GM12878 (cell line): ENCODE data around the gene ELOF1. TPM values are rescaled to one million over a fixed set of nuclear protein-coding genes. Genes with fewer than 3 reads are reported as not detected.

Source experiments
- ATF7 ChIP-seq: fragments of 450-650 bp; IDR thresholded peaks from 2 replicates; pipeline ENCODE4 v1.6.1; 2016; ENCODE audit warnings: low read depth, mild to moderate bottlenecking
- BACH1 ChIP-seq: fragments of 450-650 bp; IDR thresholded peaks from 2 replicates; pipeline ENCODE4 v1.6.1; 2017; ENCODE audit warnings: mild to moderate bottlenecking, borderline replicate concordance
- BCL11A ChIP-seq: IDR thresholded peaks from 2 replicates; pipeline ENCODE4 v1.6.1; 2011; ENCODE audit warnings: low read depth, low read length
- CHD4 ChIP-seq: fragments of 200-600 bp; sonication (generic); IDR thresholded peaks from 2 replicates; pipeline ENCODE4 v1.6.1; 2016; ENCODE audit warnings: mild to moderate bottlenecking
- CREM ChIP-seq: IDR thresholded peaks from 2 replicates; pipeline ENCODE4 v1.6.1; 2014; ENCODE audit warnings: antibody characterized with exemption, low read depth
- ETV6 ChIP-seq, 2 experiments: fragments of 450-650 bp in 1 of 2; IDR thresholded peaks in 1 of 2; conservative IDR thresholded peaks in 1 of 2; 2 replicates each; pipeline ENCODE4 v1.6.1; 2014; ENCODE audit warnings: antibody characterized with exemption in 1 of 2, borderline replicate concordance in 1 of 2, low read depth in 1 of 2, mild to moderate bottlenecking in 1 of 2, moderate library complexity in 1 of 2
- NBN ChIP-seq: fragments of 450-650 bp; IDR thresholded peaks from 2 replicates; pipeline ENCODE4 v1.6.1; 2016
- NFXL1 ChIP-seq: fragments of 450-650 bp; IDR thresholded peaks from 2 replicates; pipeline ENCODE4 v1.6.1; 2017; ENCODE audit warnings: antibody characterized with exemption, mild to moderate bottlenecking, borderline replicate concordance
- NFYB ChIP-seq: IDR thresholded peaks from 2 replicates; pipeline ENCODE4 v1.6.1; 2011; ENCODE audit warnings: low read depth, mild to moderate bottlenecking, low read length, improper control_type of control experiment, moderate library complexity; ENCODE audit not compliant: insufficient read depth
- NR2C1 ChIP-seq: fragments of 450-650 bp; IDR thresholded peaks from 2 replicates; pipeline ENCODE4 v1.6.1; 2017; ENCODE audit warnings: antibody characterized with exemption, mild to moderate bottlenecking, moderate library complexity
- PAX8 ChIP-seq: fragments of 450-650 bp; IDR thresholded peaks from 2 replicates; pipeline ENCODE4 v1.6.1; 2017; ENCODE audit warnings: mild to moderate bottlenecking, moderate library complexity
- SUPT20H ChIP-seq: IDR thresholded peaks from 2 replicates; pipeline ENCODE4 v1.6.1; 2011; ENCODE audit warnings: low read depth, mild to moderate bottlenecking, low read length, moderate library complexity, borderline replicate concordance; ENCODE audit not compliant: control insufficient read depth
- ZNF274 ChIP-seq: IDR thresholded peaks from one replicate; pipeline ENCODE4 v1.8.0; 2011; ENCODE audit not compliant: insufficient read length, insufficient read depth
- polyA plus RNA-seq, 11 experiments: library from polyadenylated mRNA; depleted of rRNA in 4 of 11; unstranded in 6 of 11; stranded (reverse) in 5 of 11; fragments of >200 nt; fragmentation: Nextera tagmentation in 4 of 11; fragmentation: Illumina TruSeq in 1 of 11; extraction: Ambion mirVana in 4 of 11; extraction: Trizol in 1 of 11; gene quantifications; 1 replicate in 1 of 11; 2 replicates in 10 of 11; pipeline versions ENCODE4 v1.2.1 to v1.2.3, GENCODE V29; 2011 to 2016; ENCODE audit warnings: inconsistent platforms in 2 of 11, missing spikeins in 2 of 11, low read depth in 1 of 11
- total RNA-seq, 4 experiments: library from RNA; depleted of rRNA in 3 of 4; stranded (reverse); fragments of >200 nt in 3 of 4; fragmentation: Illumina TruSeq in 1 of 4; extraction: Trizol in 1 of 4; gene quantifications; 2 replicates each; pipeline versions ENCODE4 v1.2.1 to v1.2.3, GENCODE V29; 2013 to 2021
- TF ChIP-seq, protein P1 (sequence below): IDR thresholded peaks from 2 replicates; pipeline ENCODE4 v1.6.1; 2011; ENCODE audit warnings: borderline replicate concordance, low read depth, mild to moderate bottlenecking, moderate library complexity, low read length; ENCODE audit not compliant: insufficient read depth, poor library complexity, severe bottlenecking
- TF ChIP-seq, protein P2 (sequence below): IDR thresholded peaks from 2 replicates; pipeline ENCODE4 v1.6.1; 2012; ENCODE audit warnings: improper control_type of control experiment, low read depth, low read length; ENCODE audit not compliant: insufficient replicate concordance
- TF ChIP-seq, protein P3 (sequence below): fragments of 450-650 bp; conservative IDR thresholded peaks from 2 replicates; pipeline ENCODE4 v1.6.1; 2017; ENCODE audit warnings: mild to moderate bottlenecking, moderate library complexity
- TF ChIP-seq, protein P4 (sequence below), 3 experiments: IDR thresholded peaks in 2 of 3; conservative IDR thresholded peaks in 1 of 3; 2 replicates each; pipeline ENCODE4 v1.5.1; 2011; ENCODE audit warnings: low read depth in 3 of 3, low read length in 3 of 3, mild to moderate bottlenecking in 3 of 3, control low read depth in 2 of 3, moderate library complexity in 2 of 3, inconsistent platforms in 1 of 3, mixed read lengths in 1 of 3; ENCODE audit not compliant: control insufficient read depth in 2 of 3, insufficient read depth in 1 of 3; ENCODE audit errors: extremely low read depth in 1 of 3

The ELOF1 gene
- total and polyA plus RNA-seq, 10 of the 15 experiments (the other 5 are each of a cell fraction or from before 2014, with no cell fraction given), result 11.7 to 124 (median 92.9) TPM

DNA sequence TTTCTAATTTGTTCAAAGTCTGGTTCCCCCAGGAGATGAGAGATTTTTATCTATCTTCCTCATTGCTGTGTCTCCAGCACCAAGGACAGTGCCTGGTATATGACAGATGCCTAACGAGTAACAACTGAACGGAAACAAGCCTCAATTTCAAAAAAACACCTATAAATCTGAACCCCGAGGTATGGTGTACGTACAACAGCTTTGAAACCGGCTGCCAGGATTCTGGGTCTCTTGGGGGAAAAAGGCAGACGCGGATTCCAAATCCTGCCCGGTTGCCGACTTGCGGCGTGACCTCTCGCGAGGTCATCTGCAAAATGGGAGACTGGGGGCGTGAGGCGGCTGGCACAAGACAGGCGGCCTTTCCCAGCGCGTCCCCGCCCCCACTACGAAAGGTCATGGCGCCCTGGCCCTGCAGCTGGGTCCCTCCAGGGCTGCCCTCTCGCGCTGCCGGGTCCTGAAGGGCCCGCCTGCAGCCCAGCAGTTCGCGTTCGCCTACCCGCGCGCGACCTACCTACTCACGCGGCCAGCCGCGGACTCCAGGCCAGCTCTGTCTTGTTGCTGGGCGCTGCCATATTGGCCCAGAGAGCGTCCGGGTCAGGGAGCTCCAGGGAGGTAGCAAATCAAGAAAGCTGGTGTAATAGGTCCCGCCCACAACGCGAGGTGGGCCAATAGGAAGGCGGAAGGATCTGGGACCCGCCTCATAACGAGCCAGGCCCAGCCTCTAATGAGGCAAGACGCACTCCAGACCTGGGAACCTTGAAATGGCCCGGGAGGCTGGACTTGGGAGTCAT lies 30.3 kb downstream of the ELOF1 start, which contains the start of gene ECSIT (continued):
- TF ChIP-seq, protein P1, sequence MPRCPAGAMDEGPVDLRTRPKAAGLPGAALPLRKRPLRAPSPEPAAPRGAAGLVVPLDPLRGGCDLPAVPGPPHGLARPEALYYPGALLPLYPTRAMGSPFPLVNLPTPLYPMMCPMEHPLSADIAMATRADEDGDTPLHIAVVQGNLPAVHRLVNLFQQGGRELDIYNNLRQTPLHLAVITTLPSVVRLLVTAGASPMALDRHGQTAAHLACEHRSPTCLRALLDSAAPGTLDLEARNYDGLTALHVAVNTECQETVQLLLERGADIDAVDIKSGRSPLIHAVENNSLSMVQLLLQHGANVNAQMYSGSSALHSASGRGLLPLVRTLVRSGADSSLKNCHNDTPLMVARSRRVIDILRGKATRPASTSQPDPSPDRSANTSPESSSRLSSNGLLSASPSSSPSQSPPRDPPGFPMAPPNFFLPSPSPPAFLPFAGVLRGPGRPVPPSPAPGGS, result no peak
- TF ChIP-seq, protein P2, sequence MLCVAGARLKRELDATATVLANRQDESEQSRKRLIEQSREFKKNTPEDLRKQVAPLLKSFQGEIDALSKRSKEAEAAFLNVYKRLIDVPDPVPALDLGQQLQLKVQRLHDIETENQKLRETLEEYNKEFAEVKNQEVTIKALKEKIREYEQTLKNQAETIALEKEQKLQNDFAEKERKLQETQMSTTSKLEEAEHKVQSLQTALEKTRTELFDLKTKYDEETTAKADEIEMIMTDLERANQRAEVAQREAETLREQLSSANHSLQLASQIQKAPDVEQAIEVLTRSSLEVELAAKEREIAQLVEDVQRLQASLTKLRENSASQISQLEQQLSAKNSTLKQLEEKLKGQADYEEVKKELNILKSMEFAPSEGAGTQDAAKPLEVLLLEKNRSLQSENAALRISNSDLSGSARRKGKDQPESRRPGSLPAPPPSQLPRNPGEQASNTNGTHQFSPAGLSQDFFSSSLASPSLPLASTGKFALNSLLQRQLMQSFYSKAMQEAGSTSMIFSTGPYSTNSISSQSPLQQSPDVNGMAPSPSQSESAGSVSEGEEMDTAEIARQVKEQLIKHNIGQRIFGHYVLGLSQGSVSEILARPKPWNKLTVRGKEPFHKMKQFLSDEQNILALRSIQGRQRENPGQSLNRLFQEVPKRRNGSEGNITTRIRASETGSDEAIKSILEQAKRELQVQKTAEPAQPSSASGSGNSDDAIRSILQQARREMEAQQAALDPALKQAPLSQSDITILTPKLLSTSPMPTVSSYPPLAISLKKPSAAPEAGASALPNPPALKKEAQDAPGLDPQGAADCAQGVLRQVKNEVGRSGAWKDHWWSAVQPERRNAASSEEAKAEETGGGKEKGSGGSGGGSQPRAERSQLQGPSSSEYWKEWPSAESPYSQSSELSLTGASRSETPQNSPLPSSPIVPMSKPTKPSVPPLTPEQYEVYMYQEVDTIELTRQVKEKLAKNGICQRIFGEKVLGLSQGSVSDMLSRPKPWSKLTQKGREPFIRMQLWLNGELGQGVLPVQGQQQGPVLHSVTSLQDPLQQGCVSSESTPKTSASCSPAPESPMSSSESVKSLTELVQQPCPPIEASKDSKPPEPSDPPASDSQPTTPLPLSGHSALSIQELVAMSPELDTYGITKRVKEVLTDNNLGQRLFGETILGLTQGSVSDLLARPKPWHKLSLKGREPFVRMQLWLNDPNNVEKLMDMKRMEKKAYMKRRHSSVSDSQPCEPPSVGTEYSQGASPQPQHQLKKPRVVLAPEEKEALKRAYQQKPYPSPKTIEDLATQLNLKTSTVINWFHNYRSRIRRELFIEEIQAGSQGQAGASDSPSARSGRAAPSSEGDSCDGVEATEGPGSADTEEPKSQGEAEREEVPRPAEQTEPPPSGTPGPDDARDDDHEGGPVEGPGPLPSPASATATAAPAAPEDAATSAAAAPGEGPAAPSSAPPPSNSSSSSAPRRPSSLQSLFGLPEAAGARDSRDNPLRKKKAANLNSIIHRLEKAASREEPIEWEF, result no peak
- no peak for TF ChIP-seq SUPT20H
- no peak for TF ChIP-seq ATF7
- TF ChIP-seq BCL11A, result no peak
- peak; percentile 99 for TF ChIP-seq NR2C1
- TF ChIP-seq BACH1, result peak; percentile 24; the same call in 1 of the 2 replicates
- TF ChIP-seq, protein P3, sequence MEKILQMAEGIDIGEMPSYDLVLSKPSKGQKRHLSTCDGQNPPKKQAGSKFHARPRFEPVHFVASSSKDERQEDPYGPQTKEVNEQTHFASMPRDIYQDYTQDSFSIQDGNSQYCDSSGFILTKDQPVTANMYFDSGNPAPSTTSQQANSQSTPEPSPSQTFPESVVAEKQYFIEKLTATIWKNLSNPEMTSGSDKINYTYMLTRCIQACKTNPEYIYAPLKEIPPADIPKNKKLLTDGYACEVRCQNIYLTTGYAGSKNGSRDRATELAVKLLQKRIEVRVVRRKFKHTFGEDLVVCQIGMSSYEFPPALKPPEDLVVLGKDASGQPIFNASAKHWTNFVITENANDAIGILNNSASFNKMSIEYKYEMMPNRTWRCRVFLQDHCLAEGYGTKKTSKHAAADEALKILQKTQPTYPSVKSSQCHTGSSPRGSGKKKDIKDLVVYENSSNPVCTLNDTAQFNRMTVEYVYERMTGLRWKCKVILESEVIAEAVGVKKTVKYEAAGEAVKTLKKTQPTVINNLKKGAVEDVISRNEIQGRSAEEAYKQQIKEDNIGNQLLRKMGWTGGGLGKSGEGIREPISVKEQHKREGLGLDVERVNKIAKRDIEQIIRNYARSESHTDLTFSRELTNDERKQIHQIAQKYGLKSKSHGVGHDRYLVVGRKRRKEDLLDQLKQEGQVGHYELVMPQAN, result peak; percentile 99
- no peak for TF ChIP-seq CHD4
- TF ChIP-seq CREM, result no peak; the same call in 1 of the 2 replicates
- TF ChIP-seq ETV6 (conservative IDR thresholded peaks at IDR 0.05 in 1 of 2, IDR thresholded peaks at IDR 0.05 in 1 of 2; ENCODE audit: borderline replicate concordance in 1 of 2, low read depth in 1 of 2), result 0 out of 4 replicates have a peak, but pooled peaks of 1 of the 2 experiments have one; percentile 10
- TF ChIP-seq NFYB, result peak; percentile 82
- no peak for TF ChIP-seq ZNF274
- peak; percentile 62; the same call in 1 of the 2 replicates for TF ChIP-seq NBN
- TF ChIP-seq, protein P4, sequence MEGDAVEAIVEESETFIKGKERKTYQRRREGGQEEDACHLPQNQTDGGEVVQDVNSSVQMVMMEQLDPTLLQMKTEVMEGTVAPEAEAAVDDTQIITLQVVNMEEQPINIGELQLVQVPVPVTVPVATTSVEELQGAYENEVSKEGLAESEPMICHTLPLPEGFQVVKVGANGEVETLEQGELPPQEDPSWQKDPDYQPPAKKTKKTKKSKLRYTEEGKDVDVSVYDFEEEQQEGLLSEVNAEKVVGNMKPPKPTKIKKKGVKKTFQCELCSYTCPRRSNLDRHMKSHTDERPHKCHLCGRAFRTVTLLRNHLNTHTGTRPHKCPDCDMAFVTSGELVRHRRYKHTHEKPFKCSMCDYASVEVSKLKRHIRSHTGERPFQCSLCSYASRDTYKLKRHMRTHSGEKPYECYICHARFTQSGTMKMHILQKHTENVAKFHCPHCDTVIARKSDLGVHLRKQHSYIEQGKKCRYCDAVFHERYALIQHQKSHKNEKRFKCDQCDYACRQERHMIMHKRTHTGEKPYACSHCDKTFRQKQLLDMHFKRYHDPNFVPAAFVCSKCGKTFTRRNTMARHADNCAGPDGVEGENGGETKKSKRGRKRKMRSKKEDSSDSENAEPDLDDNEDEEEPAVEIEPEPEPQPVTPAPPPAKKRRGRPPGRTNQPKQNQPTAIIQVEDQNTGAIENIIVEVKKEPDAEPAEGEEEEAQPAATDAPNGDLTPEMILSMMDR (IDR thresholded peaks at IDR 0.05 in 2 of 3, conservative IDR thresholded peaks at IDR 0.05 in 1 of 3; ENCODE audit: control insufficient read depth in 2 of 3, extremely low read depth in 1 of 3, insufficient read depth in 1 of 3, low read depth in 3 of 3, low read length in 3 of 3), result no peak
- no peak for TF ChIP-seq PAX8
- no peak for TF ChIP-seq NFXL1
